Measurements from ENCODE around the gene RPL7A.
"Not testable (repeated sequence)": the region's sequence is repeated elsewhere in the genome, so short reads cannot be mapped to it uniquely, and the experiment has no call there.

RPL7A gene

DNA sequence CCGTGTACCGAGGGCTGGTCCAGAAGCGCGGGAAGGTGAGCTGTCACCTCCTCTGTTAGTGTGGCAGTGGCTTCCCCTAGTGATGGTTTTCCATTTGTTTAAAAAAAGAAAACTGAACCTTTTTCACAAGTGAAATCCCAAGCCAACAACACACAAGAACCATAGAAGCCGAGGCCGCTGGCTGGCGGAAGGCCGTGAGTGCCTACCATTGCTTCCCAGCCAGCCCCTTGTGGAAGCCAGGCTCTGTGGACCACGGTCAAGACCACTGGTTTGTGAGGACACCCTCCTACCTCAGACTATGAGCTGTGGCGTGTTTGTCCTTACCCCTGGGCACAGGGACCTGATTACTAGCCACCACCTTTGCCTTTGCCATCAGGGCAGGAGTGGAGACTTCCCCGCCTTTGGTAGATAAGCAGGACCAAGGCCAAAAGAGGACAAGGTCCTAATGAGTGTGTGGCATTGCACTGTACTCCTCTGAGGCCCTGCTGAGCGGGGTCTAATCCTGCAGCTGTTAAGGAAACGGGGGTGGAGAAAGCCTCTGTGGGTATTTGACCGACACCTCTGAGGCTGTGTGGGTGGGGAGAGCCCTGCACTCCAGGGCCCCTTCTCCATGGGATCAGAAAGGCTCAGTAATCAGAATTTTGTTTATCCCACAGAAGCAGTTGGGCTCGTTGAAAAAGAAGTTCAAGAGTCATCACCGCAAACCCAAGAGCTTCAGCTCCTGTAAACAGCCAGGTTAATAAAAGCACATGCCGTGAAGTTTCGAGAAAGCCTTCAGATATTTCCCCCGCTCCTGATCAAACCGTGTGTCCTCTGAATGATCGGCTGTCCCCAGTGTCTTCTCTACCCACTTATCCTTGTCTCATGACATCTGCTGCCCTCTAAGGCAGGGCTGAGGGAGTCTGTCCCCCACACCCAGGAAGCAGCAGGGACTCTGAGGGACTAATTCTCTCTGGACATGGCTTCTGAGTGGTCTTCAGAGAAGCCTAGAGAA, 12.7 kb downstream of the RPL7A start:
- H3K4me3 ChIP-seq (ENCODE audit: low read depth, low read length): no peak overlapping the region
- DNase-seq (ENCODE audit: low read depth): no peak

DNA sequence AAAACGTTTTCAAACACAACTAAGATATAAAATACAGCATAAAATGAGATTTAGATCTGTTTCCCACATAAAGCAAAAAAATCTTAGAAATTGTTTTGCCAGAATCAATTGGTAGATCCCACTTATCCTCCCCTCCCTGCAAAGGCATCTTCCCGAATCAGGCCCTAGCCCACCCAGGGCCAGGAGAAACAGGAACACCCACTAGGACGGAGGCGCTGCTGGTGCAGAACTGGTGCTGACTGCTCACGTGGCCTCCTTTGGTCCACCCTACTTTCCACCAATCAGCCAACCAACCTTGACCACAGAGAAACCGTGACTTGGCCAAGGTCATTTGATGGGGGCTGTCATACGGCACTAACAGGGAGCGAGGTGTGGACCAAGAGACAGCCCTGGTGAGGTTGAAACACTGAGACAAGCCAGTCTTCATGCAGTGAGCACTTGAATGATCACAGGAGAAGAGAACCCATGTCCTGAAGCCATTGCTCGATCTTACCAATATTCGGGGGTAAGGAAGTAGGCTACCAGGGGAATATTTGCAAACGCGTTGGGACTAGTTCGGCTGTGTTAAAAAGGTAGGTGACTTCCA, 13.6 kb downstream of the RPL7A start:
- DNase-seq (ENCODE audit: low read depth): no peak
- H3K4me3 ChIP-seq (ENCODE audit: low read depth, low read length): no peak overlapping the region

DNA sequence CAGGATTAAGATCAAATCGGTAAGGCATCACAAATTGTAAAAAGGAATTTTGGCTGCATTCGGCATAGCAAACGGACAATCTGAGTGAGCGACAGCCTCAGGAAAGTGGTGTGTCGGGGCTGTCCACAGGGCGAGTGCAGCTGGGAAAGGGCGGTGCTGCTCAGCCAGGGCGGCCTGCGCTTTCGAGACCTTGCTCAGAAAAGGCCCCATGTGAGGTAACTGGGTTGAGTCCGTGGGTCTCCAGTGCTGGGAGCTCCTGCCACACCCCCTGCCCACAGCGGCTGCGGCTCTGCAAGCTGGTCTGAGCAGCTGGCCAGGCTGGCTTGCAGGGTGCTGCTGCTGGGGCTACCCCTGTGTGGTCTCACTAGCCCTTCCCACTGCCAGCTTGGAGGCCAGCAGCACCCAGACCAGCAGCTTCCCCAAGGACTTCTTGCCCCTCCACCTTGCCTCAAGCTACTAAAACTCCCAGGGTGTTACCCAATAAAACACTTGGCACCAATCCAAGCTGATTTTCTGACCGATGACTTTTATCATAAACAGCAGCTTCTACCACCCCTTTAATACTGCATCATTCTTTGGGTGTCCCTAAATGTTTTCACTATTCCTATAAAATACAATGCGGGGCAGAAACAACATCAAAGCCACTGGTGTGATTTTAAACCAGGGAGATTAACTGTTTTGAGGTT, 14.5 kb downstream of the RPL7A start:
- no peak overlapping the region for H3K4me3 ChIP-seq (ENCODE audit: low read depth, low read length)
- DNase-seq (ENCODE audit: low read depth): no peak

DNA sequence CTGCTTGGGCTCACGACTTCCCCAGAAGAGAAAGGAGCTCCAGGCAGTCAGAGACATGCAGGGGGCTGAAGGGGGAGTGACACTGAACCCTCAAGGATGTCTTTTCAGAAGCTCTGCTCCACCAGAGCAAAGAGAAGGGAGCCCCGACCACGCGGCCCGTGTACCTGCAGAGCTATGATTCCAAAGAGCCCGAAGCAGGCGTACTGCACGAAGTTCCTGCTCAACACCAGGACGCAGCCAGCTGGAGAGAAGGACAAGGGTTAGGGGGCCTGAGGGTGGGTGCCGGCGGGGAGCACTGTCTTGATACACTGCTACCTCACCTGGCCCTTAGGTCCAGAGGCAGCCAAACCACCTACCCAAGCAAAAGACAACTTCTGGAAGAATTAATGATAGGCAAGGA, 18.4 kb downstream of the RPL7A start:
- H3K4me3 ChIP-seq (ENCODE audit: low read depth, low read length): no peak overlapping the region
- no peak for DNase-seq (ENCODE audit: low read depth)

DNA sequence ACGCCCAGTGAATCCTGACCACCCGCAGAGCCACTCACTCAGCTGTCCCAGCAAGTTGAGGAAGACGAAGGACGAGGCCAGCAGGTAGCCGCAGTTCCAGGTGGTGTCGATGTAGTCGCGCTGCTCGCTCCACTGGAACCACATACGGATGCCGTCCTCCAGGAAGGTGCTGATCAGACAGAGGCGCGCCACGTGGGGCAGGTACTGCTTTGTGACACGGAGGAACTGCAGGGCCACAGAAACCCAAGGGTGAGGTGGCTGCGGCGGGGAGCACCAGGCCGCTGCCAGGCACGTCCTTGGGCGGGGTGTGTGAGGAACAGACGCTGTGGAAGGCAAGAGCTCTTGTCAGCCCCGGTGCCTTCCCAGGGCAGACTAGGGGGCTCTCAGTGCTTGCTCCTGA, 19.2 kb downstream of the RPL7A start:
- no peak for DNase-seq (ENCODE audit: low read depth)
- no peak overlapping the region for H3K4me3 ChIP-seq (ENCODE audit: low read depth, low read length)

DNA sequence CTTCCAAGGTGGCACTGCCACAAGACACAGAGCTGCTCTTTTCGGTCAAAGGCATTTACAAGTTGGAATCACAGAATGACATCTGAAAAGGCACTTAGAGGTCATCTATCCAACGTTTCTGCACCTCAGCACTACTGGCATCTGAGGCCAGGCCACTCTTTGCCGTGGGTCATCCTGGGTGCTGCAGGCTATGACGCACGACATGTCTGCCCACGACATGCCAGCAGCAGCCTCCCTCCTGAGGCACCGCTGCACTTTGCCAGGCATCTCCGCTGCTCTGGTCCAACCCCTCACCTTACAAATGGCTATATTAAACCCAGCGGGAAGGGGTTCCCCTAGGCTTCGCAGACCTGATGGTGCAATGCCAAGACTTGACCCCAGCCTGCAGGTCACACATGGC, 19.8 kb downstream of the RPL7A start:
- no peak for DNase-seq (ENCODE audit: low read depth)
- no peak overlapping the region for H3K4me3 ChIP-seq (ENCODE audit: low read depth, low read length)

DNA sequence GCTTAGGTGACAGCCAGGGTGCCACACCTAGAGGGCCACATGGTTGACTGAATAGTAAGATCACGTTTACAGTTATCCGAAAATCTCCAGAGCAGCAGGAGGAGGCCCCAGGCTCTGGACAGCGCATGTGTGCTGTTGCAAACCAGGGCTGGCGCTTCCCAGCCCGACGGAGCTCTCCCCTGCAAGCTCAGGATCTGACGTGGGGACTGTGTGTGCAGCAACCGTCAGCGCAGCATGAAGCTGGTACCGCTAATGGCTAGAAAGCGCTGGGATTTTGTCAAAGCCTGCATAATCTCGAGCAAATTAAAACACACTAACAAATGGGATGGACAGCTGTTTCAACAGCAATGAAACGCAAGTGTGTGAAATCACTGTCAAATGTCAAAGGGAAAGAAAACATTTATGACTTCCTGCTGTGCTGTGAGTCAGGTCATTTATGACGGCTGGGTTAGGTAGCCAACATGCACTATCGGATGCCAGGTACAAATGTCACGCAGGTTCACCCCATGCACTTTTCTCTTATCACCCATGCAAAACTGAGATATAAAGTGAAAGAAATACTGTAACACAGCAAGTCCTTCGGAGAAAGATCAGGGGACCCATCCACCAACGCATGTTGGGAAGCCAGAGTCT, 20.3 kb downstream of the RPL7A start:
- DNase-seq (ENCODE audit: low read depth): no peak
- no peak overlapping the region for H3K4me3 ChIP-seq (ENCODE audit: low read depth, low read length)

DNA sequence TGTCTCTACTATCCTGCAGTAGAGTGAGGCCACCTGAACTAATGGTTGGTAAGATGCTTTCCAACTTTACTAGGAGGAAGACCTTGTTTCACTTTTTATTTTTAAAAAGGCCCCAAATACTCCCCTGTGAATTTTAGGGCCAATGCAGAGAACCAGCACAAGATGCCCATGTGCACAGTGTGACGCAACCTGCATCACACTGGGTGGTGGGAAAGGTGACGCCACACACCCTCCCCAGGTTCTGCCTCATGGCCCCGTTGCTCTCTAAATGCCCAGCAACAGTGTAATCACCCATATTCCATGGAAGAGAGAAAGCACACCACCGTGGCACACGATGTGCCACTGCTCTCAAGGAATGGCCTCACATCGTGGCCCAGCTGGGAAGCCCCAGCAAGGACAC, 21.4 kb downstream of the RPL7A start:
- H3K4me3 ChIP-seq (ENCODE audit: low read depth, low read length): no peak overlapping the region
- DNase-seq (ENCODE audit: low read depth): no peak

DNA sequence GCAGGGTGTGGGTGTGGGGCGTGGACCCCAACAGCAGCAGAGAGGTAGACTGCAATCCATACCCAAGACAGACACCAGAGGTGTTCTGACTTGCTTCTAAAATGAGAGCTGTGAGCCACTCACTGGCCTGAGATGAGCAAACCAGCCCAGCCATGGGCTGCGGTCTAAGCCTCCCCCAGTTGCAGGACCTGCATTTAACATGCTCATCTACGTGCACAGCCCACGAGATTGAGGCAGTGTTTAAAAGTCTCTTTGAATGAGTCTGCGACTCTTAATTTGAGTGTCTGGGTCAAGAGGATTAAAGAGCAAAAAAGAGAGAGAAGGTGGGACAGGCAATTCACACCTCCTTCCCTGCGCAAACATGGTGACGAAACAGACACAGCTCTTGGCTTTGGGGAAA, 21.9 kb downstream of the RPL7A start:
- no peak for DNase-seq (ENCODE audit: low read depth)
- no peak overlapping the region for H3K4me3 ChIP-seq (ENCODE audit: low read depth, low read length)

DNA sequence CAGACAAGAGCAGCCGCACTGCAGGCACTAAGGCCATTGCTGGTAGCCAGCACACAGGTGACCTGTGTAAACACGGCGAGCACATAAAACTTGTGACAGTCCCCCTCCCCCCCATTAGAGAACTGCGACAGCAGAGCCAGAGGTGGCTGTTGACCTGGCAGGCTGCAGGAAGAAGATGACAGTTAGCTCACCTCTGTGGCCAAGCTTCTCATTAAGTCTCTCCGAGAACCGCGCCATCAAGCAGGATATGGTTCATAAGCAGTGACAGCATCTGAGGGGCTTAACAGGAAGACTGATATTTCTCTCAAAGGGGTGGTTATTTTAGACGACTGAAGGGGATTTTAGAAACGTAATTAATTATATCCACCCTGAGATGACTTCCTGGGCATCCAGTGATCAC, 22.7 kb downstream of the RPL7A start:
- no peak for DNase-seq (ENCODE audit: low read depth)
- H3K4me3 ChIP-seq (ENCODE audit: low read depth, low read length): no peak overlapping the region

DNA sequence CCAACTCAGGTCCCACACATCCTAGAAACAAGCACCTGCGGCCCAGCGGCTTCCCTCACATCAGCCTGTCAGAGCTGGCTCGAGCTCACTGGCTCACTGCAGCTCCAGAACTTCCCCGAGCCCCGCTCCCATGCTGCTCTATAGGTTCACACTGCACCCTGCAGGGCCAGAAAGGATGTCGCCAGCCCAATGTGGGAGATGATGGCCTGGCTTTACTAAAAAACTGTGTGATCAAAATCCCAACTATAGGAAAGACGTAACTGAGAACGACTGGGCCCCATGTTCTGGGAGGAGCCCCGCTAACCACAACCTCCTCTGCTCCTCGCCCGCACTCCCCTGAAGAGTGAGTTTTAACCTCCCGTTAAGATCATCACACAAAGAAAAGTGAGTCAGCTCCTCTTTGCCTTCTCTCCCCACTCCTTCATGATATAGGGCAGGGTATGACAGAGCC, 23.3 kb downstream of the RPL7A start:
- H3K4me3 ChIP-seq (ENCODE audit: low read depth, low read length): no peak overlapping the region
- no peak for DNase-seq (ENCODE audit: low read depth)

DNA sequence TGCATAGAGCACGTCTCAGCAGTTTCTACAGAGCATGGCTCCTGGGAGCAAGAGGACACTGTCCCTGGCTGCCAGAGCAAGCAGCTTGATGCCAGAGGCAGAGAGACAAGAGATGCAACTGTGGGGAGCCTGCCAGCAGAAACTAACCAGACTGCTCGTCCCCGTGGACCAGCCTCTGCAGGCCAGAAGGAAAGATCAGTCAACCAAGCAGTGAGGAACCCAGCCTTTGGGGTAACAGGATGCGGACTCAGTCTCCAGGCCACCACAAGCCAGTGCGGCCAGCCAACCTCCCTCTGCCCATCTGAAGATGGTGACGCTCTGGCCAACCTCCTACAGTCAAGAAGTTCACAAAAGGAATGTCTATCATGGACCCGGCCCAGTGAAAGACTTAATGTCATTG, 24.1 kb downstream of the RPL7A start:
- no peak overlapping the region for H3K4me3 ChIP-seq (ENCODE audit: low read depth, low read length)
- DNase-seq (ENCODE audit: low read depth): no peak

DNA sequence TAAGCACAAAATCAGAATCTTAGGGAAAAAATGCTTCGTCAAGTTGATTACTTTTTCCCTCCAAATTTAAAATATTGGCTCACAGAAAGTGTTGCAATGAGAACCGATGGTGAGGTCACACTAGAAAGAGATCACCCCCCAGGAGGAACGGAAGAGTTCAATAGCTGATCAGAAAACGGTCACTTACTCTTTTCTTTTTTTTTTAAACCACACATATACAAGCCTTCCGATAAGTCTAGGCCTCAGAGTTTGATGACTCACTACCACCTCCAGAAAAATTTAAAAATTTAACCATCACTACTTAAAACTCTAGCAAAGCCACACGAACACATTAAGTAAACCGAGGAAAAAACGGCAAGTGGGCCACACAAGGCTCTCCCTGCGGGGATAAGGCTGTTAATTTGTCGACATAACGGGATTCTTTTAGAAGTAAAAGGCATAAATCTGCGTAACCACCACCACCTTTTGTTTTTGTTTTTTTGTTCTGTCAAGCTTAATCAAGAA, 26.6 kb downstream of the RPL7A start:
- peak overlapping the region; percentile 95 for H3K4me3 ChIP-seq (ENCODE audit: low read depth, low read length)
- no peak for DNase-seq (ENCODE audit: low read depth)

DNA sequence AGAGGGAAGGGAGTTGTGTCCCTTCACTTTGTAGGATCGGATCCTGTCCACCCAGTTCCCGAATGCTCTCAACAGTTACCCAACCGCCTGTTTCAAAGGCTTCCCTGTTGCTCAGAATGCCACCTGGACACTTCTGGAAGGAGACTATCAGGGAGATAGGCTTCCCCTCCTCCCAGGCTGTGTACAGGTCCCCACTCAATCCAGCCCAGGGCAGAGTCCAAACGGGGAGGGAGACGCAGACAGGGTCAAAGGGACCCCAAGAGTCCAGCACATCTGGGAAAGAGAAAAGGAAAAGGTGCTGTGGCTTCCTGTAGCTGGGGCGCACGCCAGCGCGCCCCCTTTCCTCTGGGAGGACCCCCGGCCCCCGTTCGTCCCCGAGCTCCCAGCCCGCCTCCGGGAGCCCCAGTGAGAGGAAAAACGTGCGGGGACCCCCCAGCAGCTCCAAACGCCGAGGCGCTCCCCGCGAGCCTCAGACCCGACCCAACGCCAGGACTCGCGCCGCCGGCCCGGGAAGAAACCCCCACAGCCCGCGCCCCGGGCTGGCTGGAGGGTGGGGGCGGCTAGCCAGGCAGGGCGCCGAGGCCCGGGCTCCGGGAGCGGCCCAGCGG, 27.2 kb downstream of the RPL7A start:
- DNase-seq (ENCODE audit: low read depth): no peak
- peak overlapping the region; percentile 95 for H3K4me3 ChIP-seq (ENCODE audit: low read depth, low read length)

DNA sequence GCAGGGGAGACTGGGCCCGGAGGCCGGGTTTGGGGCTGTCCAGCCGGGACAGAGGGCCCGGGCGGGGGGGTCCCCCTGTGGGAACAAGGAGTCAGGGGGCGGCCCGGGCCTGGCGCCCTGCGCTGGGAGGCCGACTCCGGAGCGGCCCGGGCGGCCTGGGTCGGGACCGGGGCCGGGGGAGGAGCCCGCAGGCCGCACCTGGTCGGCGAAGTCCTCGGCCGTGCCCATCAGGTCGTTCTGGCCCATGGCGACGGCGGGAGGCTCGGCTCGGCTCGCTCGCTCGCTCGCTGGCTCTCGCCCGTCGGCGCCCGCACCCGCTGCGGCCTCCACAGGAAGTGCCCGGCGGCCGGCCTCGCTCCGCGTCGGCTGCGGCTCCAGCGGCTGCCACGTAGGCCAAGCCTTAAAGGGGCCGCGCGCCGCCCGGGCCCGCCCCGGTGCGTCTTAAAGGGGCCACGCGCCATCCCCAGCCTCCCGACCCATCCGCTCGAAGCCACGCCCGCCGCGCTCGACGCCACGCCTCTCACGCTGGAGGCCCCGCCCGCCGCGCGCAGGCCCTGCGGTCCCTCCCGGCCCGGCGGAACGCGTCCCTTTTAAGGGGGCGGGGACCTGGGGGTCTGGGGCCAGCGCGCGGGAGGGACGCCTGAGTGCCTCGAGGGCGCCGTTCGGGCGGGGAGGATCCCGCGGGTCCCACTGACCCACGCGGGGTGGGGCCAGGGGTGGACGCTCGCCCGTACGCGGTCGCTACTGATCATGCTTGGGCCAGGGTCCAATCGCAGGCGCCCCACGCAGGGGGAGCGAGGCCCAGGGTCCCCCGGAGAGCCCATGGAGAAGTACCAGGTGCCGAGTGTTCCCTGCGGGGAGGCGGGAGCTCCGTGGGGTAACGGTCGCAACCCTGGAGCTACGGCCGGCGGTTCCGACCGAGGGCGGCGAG, 28.0 kb downstream of the RPL7A start, which contains the start of the genes STKLD1 and SURF4:
Gene STKLD1 (plus strand): TSS at position 643 of the 931 bp plus-strand sequence. CDS start 108 bp downstream, at position 751.
Gene SURF4 (minus strand): TSS at position 337 of the 931 bp plus-strand sequence. CDS start 91 bp downstream, at position 246.
- DNase-seq (ENCODE audit: low read depth): peak; percentile 88
- H3K4me3 ChIP-seq (ENCODE audit: low read depth, low read length): peak within 1 kb of the TSS; percentile 95

DNA sequence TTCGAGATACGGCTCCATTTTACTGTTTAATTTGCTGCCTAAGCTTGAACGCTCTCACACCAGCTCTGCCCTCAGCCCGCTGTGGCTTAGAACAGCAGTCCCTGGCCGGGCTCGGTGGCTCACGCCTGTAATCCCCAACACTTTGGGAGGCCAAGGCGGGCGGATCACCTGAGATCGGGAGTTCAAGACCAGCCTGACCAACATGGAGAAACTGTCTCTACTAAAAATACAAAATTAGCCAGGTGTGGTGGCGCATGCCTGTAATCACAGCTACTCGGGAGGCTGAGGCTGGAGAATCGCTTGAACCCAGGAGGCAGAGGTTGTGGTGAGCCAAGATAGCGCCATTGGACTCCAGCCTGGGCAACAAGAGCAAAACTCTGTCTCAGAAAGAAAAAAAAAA, 29.3 kb downstream of the RPL7A start:
- DNase-seq (ENCODE audit: low read depth); H3K4me3 ChIP-seq (ENCODE audit: low read depth, low read length): not testable (repeated sequence)

DNA sequence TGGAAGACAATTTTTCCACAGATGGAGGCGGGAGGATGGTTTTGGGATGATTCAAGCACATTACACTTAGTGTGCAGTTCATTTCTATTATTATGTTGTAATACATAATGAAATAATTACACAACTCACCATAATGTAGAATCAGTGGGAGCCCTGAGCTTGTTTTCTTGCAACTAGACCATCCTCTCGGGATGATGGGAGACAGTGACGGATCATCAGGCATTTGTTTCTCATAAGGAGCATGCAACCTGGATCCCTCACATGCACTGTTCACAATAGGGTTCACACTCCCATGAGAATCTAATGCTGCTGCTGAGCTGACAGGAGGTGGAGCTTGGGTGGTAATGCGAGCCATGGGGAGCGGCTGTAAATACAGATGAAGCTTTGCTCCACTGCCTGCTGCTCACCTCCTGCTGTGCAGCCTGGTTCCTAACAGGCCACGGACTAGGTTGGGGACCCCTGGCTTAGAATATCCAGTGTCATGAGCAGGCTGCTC, 29.8 kb downstream of the RPL7A start:
- DNase-seq (ENCODE audit: low read depth): no peak

DNA sequence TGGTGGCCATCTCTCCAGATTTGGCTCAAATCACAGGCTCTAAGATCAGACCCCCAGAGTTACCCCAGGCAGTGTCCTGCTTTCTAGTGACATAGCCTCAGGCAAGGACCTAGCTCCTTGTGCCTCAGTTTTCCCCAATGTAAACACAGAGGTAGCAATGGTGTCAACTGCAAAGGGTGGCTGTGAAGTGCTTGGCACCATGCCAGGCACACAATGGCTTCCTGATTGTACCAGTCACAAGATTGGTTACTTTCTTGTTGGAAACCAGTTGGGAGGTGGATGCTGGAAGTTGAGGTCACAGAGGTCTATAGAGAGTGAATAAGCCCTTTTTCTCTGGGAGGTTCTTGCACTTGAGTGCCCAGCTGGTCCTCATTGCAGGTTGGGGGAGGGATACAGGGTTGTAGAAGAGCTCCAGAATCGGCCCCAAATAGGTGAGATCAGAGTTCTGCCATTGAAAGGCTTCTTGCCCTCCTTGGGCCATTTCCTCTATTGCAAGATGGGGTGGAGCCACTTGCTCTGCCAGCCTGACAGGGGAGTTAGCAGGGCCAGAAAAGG, 30.5 kb downstream of the RPL7A start:
- no peak overlapping the region for H3K4me3 ChIP-seq (ENCODE audit: low read depth, low read length)
- no peak for DNase-seq (ENCODE audit: low read depth)

More for the DNA sequence above, 29.8 kb downstream of the RPL7A start:
- no peak overlapping the region for H3K4me3 ChIP-seq (ENCODE audit: low read depth, low read length)

Measured in skeletal muscle cell (primary cell).